HT-29 (cell line): ENCODE results near the gene PKD1L1. TPM values are rescaled to one million over a fixed set of nuclear protein-coding genes. Genes with fewer than 3 reads are reported as not detected.
"Not testable (repeated sequence)": the region's sequence is repeated elsewhere in the genome, so short reads cannot be mapped to it uniquely, and the experiment has no call there.

Experiments
- DNase-seq: peaks from one replicate; pipeline ENCODE4 v3.0.0-alpha.2; 2015; ENCODE audit warnings: low spot score
- total RNA-seq: library from RNA; depleted of rRNA; stranded (reverse); fragments of >200 nt; shearing (Covaris generic); gene quantifications from 2 replicates; pipeline ENCODE4 v1.2.3, GENCODE V29; 2014

Gene PKD1L1
- total RNA-seq, 1 experiment from 2014 or later = not detected

DNA sequence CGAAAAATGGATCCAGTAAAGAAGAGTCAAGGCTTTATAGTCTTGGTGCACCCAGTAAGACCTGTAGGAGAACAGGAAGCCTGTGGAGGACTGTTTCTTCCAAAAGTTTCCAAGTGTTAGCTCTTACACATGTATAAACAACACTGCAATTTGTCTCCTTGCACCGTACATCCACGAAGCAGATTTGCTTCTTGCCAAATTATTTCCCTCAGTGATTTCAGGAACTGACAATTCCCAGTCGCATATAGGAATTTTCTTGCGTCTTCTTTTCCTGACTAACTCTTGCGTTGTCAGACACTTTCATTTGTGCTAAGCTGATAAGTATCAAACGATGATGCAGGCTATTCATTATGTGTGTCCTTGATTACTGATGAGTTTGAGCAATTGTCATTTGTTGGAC lies 182.1 kb downstream of the PKD1L1 start:
- no peak for DNase-seq

DNA sequence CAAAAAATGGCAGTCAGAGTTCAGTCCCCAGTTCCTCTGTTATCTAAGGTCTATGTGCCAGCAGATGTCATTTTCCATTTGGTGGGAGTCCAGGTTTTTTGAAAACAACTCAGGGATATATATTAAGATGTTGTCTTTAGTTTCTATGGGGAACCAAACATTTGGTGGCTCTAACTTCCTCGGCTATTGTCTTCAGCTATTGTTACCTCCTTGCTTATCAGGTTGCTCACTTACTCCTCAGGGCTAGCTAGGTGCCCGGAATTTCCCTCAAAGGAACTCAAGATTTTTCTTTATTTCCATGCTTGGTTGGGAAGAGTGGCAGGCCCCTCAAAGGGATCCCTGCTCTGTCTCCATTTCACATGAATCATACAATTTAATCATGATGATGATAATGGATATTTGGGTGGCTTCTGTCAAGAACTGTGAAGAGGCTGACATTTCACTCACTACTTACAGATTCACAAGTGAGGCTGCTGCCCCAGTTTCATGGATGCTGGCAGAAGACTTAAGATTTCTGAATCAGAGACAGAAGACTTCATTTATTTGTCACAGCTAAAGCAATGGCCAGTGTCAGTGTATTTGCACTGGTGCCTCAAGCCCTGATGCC lies 182.8 kb downstream of the PKD1L1 start:
- no peak for DNase-seq

DNA sequence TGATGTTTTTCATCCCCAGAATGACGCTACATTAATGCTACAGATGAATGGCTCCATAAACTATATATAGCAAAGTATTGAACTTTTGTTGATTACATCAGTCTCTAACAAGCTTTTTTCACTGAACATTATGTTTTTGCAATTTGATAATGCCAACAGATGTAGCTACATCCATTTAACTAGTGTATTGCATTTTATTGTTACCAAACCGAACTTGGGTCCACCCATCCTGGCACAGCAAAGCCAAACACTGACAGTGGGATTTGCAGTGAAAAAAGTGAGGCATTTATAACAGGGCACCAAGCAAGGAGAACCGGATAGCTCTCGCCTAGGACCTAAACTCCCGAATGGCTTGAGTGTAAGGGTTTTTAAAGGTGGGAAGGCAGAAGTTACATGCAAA lies 183.5 kb downstream of the PKD1L1 start:
- no peak for DNase-seq

GRCh38 chr7:47763063-47763974 lies 184.9 kb downstream of the PKD1L1 start:
- DNase-seq = peak; percentile 86

DNA sequence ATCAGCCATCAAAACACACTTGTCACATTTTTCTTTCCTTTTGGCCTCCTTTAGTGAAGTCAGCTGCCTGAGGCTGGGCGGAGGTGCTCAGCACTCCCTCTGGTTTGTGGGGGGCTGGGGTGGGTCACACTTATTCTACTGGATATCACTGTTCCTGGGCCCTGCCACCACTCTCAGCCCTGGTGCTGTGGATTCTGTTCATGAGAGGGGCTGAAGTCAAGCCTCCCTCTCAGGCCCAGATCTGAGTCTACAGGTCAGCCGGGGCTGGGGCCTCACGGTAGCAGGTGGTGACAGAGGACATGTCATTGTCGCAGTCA lies 185.6 kb downstream of the PKD1L1 start:
- DNase-seq = no peak

GRCh38 chr7:47762207-47762606 lies 186.1 kb downstream of the PKD1L1 start:
- no peak for DNase-seq

GRCh38 chr7:47759056-47759706 lies 189.1 kb downstream of the PKD1L1 start:
- peak; percentile 37 for DNase-seq

DNA sequence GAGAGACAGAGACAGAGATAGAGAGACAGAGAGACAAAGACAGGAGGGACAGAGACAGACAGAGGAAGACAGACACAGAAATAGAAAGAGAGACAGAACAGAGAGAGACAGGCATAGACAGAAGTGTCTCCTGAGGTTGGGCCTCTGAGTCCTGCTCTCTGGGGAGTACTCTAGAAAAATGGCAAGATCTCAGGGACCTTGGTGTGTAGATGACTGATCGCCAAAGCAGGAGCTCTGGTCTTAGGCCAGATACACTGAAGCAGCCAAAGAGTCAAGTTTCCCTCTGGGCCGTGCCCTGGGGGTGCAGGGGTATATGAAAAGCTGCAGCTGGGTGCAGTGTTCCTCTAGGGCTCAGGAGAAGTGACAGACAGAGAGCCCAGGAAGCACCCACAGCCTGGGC lies 189.7 kb downstream of the PKD1L1 start:
- DNase-seq = no peak

DNA sequence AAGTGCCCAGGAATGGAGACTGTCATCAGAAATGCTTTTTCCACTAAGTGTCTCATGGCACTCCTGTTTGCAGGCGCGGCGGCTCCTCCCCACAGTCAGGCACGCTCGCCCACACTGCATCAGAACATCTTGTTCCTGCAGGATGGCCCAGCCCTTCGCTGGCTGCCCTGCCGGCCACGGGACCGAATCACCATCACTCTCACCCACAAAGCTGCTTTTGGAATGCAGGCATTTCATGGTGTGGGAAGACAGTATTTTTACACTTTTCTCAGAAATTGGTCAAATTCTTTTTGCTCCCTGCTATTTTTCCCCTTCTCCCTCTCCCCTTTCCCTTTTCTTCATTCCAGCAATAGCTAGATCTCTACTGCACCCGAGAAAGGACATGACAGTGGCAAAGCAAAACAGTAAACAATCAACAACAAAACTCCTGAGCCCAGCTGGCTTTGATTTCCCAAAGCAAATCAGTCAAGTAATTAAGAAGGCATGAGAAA lies 190.3 kb downstream of the PKD1L1 start:
- DNase-seq = no peak

DNA sequence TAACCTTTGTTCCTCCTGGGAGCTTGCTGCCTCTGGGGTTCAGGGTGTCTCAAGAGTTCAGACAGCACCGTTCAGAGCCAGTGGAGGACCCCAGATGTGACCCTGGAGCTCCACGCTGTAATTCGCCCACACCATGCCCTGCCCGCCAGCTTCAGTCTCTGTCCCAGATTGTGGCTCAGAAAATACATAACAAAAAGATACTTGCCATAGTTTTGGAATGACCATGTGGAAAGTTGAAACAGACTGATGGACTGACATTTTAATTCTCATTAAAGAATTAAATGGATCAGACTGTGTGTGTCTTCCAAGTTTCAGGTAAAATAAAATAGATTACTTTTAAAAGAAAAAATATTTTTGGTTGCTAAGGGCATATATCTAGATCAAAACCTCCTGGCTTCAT lies 191.6 kb downstream of the PKD1L1 start:
- no peak for DNase-seq

- DNase-seq = no peak
These were observed 193.0 kb downstream of the PKD1L1 start for GRCh38 chr7:47755248-47755647.

GRCh38 chr7:47751724-47752123 lies 196.5 kb downstream of the PKD1L1 start:
- not testable (repeated sequence) for DNase-seq

- DNase-seq = no peak
These were observed 197.2 kb downstream of the PKD1L1 start for GRCh38 chr7:47751043-47751442.

- no peak for DNase-seq
These were observed 200.2 kb downstream of the PKD1L1 start for GRCh38 chr7:47748041-47748440.

- DNase-seq = no peak
These were observed 201.1 kb downstream of the PKD1L1 start for GRCh38 chr7:47747160-47747559.

GRCh38 chr7:47746468-47746867 lies 201.8 kb downstream of the PKD1L1 start:
- no peak for DNase-seq

- no peak for DNase-seq
These were observed 203.4 kb downstream of the PKD1L1 start for GRCh38 chr7:47744883-47745282.

DNA sequence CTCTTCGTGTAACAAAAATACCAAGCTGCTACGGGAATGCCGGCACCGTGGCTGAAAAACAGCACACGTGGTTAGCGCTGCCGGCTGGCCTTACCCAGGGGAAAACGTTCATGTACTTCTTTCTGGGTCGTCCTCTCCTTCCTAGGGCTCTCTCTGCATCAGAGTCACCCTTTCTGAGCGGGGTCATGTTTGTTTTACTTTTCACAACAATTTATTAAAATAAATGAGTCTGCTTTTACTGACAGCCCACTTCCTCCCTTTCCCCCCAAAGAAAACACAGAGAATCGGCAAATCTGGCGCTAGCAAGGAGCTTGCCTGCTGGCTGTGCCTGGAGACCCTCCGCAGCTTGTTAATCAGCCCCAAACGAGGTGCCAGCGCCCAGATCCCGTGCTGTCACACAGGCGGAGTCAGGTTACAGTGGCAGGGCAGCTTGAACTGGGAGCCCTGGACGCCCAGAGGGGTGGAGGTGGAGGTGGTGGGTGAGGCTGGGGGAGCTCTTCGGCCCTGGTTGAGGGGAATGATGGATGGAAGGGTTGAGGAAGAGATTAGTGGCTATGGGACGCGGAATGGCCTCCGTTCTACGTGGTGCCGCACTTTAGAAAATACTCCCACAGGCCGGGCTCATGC lies 204.2 kb downstream of the PKD1L1 start:
- no peak for DNase-seq

DNA sequence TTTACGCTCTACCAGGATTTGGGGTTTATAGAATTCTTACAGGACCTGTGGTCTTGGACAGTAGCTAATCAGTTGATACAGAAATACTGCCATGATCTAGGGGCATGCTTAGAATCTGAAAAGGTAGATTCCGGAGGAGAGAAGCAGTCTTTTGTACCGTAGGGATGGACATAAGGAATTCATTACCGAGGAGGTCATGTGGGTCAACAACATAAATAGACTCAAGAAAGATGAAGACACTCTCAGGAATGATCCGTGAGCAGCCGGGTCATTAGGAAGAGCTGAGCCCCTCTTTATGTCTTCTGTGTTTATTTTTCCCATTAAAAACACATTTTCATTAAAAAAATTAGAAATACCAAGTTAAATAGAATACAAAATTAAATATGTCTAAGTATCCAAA lies 206.3 kb downstream of the PKD1L1 start:
- DNase-seq = no peak

- DNase-seq = no peak
These were observed 208.4 kb downstream of the PKD1L1 start for GRCh38 chr7:47739891-47740290.

DNA sequence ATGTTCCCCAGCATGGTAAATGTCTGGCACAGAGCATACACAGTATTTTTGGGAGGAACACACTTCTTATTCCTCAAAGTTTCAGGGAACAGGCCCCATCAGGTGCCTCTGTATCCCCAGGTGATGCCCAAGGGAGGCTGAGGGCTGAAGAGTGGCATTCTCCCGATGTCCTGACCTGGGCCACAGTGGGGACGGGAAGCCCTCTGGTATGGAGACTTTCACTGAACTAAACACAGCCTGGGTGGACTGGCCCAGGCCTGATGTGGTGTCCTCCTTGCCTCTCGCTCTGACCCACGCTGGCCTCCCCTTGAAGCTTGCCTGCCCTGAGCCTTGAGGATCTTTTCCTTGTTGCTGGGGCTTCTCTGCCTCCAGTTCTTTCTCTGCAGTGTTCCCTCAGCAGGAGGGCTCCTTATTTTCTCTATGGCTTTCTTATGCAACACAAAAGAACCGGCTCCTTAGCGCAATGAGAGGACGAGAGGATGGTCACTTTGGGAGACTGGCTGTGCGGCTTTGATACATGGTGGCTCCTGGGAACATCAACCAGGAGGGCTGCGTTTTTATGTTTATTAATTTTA lies 208.9 kb downstream of the PKD1L1 start:
- DNase-seq = no peak
